Neutrophil (primary cell): Measurements from ENCODE around the gene NCEH1.

Experiments used
- H3K27ac ChIP-seq: fragments of 200-600 bp; sonication (generic); 2 replicates; pipeline ENCODE4 v1.5.1; 2016; ENCODE audit warnings: mild to moderate bottlenecking, moderate library complexity
- H3K27me3 ChIP-seq: fragments of 200-600 bp; sonication (generic); 2 replicates; pipeline ENCODE4 v1.6.0; 2016; ENCODE audit warnings: mild to moderate bottlenecking
- H3K36me3 ChIP-seq: fragments of 200-600 bp; sonication (generic); 2 replicates; pipeline ENCODE4 v1.5.1; 2017
- H3K4me1 ChIP-seq, 2 experiments: fragments of 200-600 bp in 1 of 2; sonication (generic) in 1 of 2; 1 replicate in 1 of 2; 2 replicates in 1 of 2; pipeline versions ENCODE4 v1.5.1 to v1.6.1; 2013 to 2016; ENCODE audit warnings: low read depth in 1 of 2, low read length in 1 of 2, mild to moderate bottlenecking in 1 of 2, moderate library complexity in 1 of 2; ENCODE audit not compliant: control insufficient read depth in 1 of 2, insufficient read depth in 1 of 2
- H3K4me3 ChIP-seq, 2 experiments: fragments of 200-600 bp in 1 of 2; sonication (generic) in 1 of 2; 1 replicate in 1 of 2; 2 replicates in 1 of 2; pipeline ENCODE4 v1.5.1; 2013 to 2016; ENCODE audit warnings: low read depth in 1 of 2, low read length in 1 of 2, mild to moderate bottlenecking in 1 of 2, moderate library complexity in 1 of 2
- H3K9me3 ChIP-seq: fragments of 200-600 bp; sonication (generic); 2 replicates; pipeline ENCODE4 v1.5.1; 2016
- TF ChIP-seq, protein P1 (sequence below): fragments of 200-600 bp; sonication (generic); IDR thresholded peaks from 2 replicates; pipeline ENCODE4 v1.5.1; 2016; ENCODE audit warnings: antibody characterized with exemption

Gene NCEH1

DNA sequence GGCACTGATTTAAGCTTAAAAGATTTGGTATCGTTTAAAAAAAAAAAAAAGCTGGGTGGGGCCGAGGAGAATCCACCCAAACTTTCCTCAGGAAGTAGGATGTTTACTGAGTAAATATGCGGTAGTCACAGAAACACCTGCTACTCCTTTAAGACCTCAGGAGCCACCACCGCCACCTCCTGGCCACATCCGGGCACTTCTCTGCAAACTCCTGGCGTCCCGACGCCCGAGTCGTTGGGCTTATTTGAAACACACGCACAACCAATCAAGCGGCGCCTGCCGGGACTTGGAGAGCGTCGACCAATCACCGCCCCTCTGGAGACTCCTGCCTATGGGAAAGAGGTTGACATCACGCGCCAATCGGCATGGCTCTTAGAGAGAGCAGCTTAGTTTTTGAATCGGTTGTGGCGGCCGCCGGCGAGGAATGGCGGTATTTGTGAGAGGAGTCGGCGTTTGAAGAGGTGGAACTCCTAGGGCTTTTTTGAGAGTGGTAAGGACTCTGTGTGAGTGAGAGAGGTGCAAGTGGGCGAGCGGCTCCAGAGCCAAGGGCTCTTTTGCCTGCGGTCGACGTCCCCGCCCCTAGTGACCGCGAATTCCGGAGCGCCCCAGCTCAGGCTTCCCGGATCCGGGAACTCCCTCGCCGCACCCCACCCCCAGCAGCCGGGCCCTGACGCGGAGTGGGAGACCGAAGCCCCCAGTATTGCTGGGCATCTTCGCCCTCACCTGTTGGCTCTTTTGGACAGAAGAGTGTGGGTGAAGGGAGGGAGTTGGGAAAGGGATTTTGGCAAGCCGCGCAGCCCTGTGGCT is 39.7 kb upstream of the NCEH1 start, which contains the start of gene ECT2:
Gene ECT2, plus strand, starts transcription at position 359 of the 807 bp plus-strand sequence. CDS start 3,805 bp downstream, outside the sequence.
- no peaks in the 10 kb centered on the region for H3K27me3 ChIP-seq
- TF ChIP-seq, protein P1, sequence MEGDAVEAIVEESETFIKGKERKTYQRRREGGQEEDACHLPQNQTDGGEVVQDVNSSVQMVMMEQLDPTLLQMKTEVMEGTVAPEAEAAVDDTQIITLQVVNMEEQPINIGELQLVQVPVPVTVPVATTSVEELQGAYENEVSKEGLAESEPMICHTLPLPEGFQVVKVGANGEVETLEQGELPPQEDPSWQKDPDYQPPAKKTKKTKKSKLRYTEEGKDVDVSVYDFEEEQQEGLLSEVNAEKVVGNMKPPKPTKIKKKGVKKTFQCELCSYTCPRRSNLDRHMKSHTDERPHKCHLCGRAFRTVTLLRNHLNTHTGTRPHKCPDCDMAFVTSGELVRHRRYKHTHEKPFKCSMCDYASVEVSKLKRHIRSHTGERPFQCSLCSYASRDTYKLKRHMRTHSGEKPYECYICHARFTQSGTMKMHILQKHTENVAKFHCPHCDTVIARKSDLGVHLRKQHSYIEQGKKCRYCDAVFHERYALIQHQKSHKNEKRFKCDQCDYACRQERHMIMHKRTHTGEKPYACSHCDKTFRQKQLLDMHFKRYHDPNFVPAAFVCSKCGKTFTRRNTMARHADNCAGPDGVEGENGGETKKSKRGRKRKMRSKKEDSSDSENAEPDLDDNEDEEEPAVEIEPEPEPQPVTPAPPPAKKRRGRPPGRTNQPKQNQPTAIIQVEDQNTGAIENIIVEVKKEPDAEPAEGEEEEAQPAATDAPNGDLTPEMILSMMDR: peak; percentile 97
- no peaks in the 10 kb centered on the region for H3K9me3 ChIP-seq
- peaks cover 14 to 17% of the 10 kb centered on the region in 2 experiments for H3K4me1 ChIP-seq
- H3K4me3 ChIP-seq: peak within 1 kb of the TSS; percentile 71 to 77
- no peaks in the 10 kb centered on the region for H3K36me3 ChIP-seq
- H3K27ac ChIP-seq: peak within 1 kb of the TSS; percentile 57

DNA sequence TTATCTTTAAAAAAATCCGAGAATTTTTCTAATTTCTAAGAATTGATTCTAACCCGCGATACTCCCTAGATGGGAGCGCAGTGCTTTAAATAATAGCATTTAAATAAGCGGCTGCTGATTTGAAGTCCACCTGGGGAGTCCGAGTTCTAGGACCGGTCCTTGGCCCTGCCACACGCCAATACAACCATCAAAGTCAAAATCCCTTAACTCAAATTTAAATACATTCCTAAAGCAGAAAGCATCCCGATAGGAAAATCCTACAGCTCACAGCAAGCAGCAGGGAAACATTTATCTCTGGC is 39.2 kb upstream of the NCEH1 start:
- TF ChIP-seq, protein P1: no peak
- peak overlapping the region; percentile 57 for H3K27ac ChIP-seq
- peaks cover 14 to 17% of the 10 kb centered on the region in 2 experiments for H3K4me1 ChIP-seq
- no peaks in the 10 kb centered on the region for H3K9me3 ChIP-seq
- no peaks in the 10 kb centered on the region for H3K36me3 ChIP-seq
- H3K4me3 ChIP-seq: peak overlapping the region; percentile 71 to 77
- H3K27me3 ChIP-seq: no peaks in the 10 kb centered on the region

DNA sequence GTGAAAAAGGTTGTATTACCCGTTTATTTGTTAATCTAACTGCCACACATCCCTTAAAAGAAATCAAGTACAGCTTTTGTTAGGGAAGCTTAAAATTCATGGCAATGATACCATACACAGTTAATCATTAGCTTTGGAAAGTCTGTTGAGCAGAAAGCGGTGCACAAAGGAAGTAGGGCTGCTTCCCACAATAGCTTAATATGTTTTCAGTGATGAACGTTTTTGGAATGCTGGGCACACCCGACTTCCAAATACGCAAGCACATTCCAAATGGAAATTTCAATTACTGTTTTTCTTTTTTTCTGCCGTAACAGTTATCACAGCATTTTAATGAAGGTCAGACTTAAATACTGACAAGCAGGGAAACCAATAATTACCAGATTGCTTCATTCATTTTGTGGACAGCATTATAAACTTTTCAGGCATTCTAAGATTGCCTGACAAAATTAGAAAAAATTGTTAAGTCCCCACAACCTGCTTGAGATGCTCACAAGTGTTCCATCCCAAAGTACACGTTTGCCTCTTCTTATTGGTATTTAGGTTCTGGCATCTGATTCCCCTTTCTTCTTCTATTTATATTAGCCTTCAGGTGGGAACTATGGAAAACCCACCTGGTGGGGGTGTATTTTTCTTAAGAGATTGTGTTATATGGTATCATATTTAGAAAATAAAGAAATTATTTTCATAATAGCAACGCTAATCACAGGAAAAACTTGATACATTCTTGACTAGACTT is 38.5 kb upstream of the NCEH1 start:
- Histone ChIP-seq H3K4me1 (peaks cover 14 to 17% of the 10 kb centered on the region in 2 experiments), H3K36me3 (no peaks in the 10 kb centered on the region), H3K9me3 (no peaks in the 10 kb centered on the region), H3K4me3 (peak overlapping the region; percentile 71 to 77), H3K27ac (no peak overlapping the region), H3K27me3 (no peaks in the 10 kb centered on the region)
- TF ChIP-seq, protein P1: no peak

DNA sequence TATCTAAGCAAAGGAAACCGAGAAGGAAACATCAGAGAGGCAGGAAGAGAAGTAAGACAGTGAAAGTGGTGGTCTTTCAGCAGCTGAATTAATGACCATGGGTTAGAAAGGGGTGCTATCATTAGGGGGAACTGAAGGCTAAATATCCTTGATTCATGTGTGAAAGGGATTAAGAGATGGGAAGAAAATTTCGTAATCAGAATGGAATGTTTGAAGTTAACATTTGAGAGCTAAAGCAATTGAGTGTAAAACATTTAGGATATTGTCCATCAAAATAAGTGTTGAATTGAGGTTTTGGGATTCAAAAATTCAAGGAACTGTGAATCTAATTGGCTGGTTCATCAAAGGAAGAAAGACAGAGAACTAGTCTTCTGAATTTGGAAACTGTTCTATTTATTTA is 35.6 kb upstream of the NCEH1 start:
- H3K27ac ChIP-seq: no peak overlapping the region

DNA sequence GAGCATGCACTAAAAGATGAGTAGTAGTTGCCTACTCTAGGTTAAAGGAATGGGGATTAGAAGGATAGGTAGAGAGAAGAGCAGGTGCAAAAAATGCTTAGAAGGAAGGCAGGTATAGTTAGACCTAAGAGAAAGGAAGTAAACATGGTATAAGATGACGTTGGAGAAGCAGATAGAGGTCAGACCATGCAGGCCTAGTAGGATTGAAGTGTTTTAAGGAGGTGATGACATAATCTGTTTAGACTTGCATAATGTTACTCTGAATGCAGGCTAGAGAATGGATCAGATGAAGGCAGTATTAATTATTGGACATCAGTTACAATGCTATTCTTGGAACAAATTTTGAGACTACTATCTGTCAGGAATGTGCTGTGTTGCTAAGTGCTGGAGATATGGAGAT is 28.6 kb upstream of the NCEH1 start:
- Histone ChIP-seq H3K27ac (no peak overlapping the region), H3K36me3 (no peaks in the 10 kb centered on the region), H3K9me3 (no peaks in the 10 kb centered on the region), H3K27me3 (no peaks in the 10 kb centered on the region), H3K4me1 (no peaks in the 10 kb centered on the region), H3K4me3 (no peak overlapping the region)
- TF ChIP-seq, protein P1: no peak

More for the DNA sequence above, 35.6 kb upstream of the NCEH1 start:
- Histone ChIP-seq H3K4me1 (peaks cover 12 to 13% of the 10 kb centered on the region in 2 experiments), H3K4me3 (no peak overlapping the region), H3K36me3 (no peaks in the 10 kb centered on the region), H3K27me3 (no peaks in the 10 kb centered on the region), H3K9me3 (no peaks in the 10 kb centered on the region)
- TF ChIP-seq, protein P1: no peak
